Measurements from ENCODE around the gene C11orf68.

DNA sequence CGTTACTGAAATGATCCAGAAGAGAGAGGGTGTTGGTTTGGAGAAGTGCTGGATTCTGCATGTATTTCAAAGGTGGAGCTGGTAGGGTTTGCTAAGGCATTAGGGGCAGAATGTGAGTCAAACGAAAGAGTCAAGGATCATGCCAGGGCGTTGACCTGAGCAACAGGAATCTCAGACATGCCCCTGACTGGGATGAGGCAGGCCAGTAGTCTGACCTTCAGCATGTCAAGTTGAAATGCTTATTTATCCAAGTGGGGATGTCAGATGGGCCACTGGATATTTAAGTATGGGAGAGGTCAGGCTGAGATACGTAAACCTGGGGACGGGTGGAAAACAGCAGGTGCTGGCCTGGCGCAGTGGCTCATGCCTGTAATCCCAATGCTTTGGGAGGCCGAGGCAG lies 23.7 kb upstream of the C11orf68 start:
- TF ChIP-seq, protein P1, sequence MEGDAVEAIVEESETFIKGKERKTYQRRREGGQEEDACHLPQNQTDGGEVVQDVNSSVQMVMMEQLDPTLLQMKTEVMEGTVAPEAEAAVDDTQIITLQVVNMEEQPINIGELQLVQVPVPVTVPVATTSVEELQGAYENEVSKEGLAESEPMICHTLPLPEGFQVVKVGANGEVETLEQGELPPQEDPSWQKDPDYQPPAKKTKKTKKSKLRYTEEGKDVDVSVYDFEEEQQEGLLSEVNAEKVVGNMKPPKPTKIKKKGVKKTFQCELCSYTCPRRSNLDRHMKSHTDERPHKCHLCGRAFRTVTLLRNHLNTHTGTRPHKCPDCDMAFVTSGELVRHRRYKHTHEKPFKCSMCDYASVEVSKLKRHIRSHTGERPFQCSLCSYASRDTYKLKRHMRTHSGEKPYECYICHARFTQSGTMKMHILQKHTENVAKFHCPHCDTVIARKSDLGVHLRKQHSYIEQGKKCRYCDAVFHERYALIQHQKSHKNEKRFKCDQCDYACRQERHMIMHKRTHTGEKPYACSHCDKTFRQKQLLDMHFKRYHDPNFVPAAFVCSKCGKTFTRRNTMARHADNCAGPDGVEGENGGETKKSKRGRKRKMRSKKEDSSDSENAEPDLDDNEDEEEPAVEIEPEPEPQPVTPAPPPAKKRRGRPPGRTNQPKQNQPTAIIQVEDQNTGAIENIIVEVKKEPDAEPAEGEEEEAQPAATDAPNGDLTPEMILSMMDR (conservative IDR thresholded peaks at IDR 0.05; ENCODE audit: low read length), result no peak
- no peak for TF ChIP-seq EZH2phosphoT487 (IDR thresholded peaks at IDR 0.05; ENCODE audit: borderline replicate concordance, low read depth, low read length)
